WTC11 (cell line): ENCODE data around the gene GPC5.

Experiments
- ATF1 ChIP-seq: sonication (generic); formaldehyde crosslinking; IDR thresholded peaks from 2 replicates; pipeline ENCODE4 v1.8.1; 2023; ENCODE audit warnings: mild to moderate bottlenecking, moderate library complexity, missing genetic modification reagents
- CREB1 ChIP-seq: sonication (generic); formaldehyde crosslinking; IDR thresholded peaks from 2 replicates; pipeline ENCODE4 v1.8.0; 2023; ENCODE audit warnings: mild to moderate bottlenecking, missing genetic modification reagents
- CTCF ChIP-seq: fragments of 200-600 bp; IDR thresholded peaks from 2 replicates; pipeline ENCODE4 v1.8.0; 2022; ENCODE audit warnings: antibody characterized with exemption
- SMAD4 ChIP-seq: sonication (generic); formaldehyde crosslinking; IDR thresholded peaks from 2 replicates; pipeline ENCODE4 v1.8.0; 2022; ENCODE audit warnings: mild to moderate bottlenecking, missing genetic modification reagents
- TEAD1 ChIP-seq: sonication (generic); formaldehyde crosslinking; IDR thresholded peaks from 2 replicates; pipeline ENCODE4 v1.8.0; 2022; ENCODE audit warnings: mild to moderate bottlenecking, missing genetic modification reagents
- ZNF121 ChIP-seq: sonication (generic); formaldehyde crosslinking; IDR thresholded peaks from 2 replicates; pipeline ENCODE4 v1.8.0; 2023; ENCODE audit warnings: missing genetic modification reagents

GRCh38 chr13:92913840-92914239 is 1515.4 kb downstream of the GPC5 start:
- no peak for TF ChIP-seq CREB1 (CRISPR knock-in tag)
- no peak for TF ChIP-seq CTCF
- TF ChIP-seq TEAD1 (CRISPR knock-in tag): no peak
- TF ChIP-seq ATF1 (CRISPR knock-in tag): no peak
- TF ChIP-seq ZNF121: no peak
- no peak for TF ChIP-seq SMAD4 (CRISPR knock-in tag)
